Activated T-helper 1 cell treated with Interleukin-2 at 50 U/mL for 16 hours (primary cell): Measurements from ENCODE around the gene TBX18.

ENCODE experiments used
- DNase-seq: peaks from one replicate; pipeline ENCODE4 v3.0.0-alpha.2; 2020; ENCODE audit warnings: low read depth

TBX18 gene

GRCh38 chr6:84772428-84773132, 8.2 kb upstream of the TBX18 start:
- no peak for DNase-seq

DNA sequence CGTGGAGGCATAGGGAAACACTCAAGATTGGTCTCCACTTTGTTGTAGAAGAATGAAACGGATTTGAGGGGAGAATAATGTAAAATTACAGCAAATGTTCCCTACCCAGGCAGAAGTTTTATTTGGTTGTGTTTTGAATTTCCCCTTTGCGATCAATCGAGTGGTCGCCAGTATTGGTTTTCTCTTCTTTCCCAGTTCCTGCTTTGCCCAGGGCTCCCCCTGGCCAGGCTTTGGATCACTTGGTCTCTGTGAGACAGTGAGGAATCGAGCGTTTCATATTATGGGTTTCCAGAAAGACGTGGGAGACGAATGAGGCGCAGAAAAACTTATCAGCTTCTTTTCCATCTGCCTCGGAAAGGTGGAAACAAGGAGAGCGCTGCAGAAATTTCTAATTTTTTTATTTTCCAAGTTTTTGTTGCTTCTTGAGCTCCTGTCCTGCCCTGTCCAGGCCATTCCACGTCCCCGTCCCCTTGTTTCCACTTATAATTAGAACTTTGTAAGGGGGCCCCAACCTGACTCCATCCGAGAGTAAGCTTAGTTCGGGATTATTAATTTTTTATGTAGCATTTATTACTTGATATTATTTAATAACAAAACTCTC, 7.5 kb upstream of the TBX18 start:
- DNase-seq = no peak

DNA sequence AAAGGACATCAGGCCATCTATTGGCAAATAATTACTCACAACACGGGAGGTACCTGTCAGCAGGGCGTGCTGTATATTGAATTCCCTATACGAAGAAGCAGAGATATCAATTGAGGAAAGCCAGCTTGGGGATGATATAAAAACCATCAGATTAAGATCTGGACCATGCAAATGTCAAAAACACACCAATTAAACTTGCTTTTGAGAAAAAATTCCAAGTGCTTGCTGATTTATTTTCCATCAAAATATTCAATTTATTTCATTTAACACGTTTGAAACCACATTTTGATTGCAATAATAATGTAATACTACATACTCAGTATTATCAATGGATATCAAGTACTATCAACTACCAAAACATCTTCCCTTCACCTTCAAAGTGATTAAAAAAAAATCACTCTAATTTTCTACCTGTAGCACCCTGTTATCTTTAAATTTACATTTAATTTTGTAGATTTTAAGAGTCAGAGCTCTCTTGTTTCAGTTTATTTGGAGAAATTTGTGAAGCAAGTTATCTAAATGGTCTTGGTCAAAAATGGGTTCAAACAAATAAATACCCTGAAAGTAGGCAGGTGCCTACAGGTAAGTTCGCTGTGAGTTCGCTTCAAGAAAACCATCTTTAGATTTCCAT, 6.8 kb upstream of the TBX18 start:
- DNase-seq = no peak

GRCh38 chr6:84770521-84770920, 6.1 kb upstream of the TBX18 start:
- DNase-seq = no peak

- DNase-seq = no peak
These were observed 4.9 kb upstream of the TBX18 start for GRCh38 chr6:84769306-84769705.

- no peak for DNase-seq
These were observed 4.2 kb upstream of the TBX18 start for GRCh38 chr6:84768442-84769174.

- no peak for DNase-seq
These were observed 3.3 kb upstream of the TBX18 start for GRCh38 chr6:84767526-84768201.

GRCh38 chr6:84766799-84767525, 2.6 kb upstream of the TBX18 start:
- DNase-seq = no peak

- DNase-seq = no peak
These were observed 1.9 kb upstream of the TBX18 start for GRCh38 chr6:84766118-84766798.

- DNase-seq = no peak
These were observed 489 bp downstream of the TBX18 start for GRCh38 chr6:84763886-84764331.

GRCh38 chr6:84763003-84763885, 1.2 kb downstream of the TBX18 start:
- no peak for DNase-seq

DNA sequence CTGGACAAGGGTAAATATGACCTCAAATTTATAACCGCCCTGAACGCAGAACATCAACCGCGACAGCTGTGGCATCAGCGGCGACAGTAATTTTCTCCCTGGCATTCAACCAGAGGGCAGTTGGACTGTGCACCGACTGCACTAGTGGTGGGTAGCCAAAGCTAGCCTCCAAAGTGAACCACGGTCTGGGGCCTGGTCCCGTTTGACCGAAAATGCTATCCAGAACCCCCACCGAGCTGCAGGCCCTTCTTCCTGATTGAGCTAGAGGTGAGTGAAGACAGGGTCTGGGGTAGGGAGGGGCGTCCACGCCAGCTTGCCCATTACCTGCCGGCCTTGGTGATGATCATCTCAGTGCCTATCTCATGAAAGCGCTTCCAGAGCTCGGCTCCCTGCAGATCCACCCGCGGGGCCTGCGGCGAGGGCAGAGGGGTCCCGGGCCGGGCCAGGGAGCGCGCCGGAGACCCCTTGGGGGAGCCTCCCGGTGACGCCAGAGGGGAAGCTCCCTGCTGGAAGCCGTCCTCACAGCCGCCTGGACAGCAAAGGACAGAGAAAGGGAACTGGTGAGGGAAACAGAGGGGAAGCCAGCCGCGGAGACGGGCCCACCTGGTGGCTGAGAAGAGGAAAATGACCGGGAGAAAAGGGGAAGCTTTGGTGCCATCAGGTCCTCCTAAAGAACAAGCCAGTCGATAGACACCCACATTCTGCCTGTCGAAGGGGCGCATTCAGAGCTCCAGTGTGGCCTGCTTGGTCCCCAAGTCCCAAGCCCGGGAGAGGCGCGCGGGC, 2.0 kb downstream of the TBX18 start:
- no peak for DNase-seq

GRCh38 chr6:84758486-84758885, 5.9 kb downstream of the TBX18 start:
- no peak for DNase-seq

- DNase-seq = no peak
These were observed 7.5 kb downstream of the TBX18 start for GRCh38 chr6:84756877-84757276.

GRCh38 chr6:84756466-84756865, 7.9 kb downstream of the TBX18 start:
- no peak for DNase-seq

DNA sequence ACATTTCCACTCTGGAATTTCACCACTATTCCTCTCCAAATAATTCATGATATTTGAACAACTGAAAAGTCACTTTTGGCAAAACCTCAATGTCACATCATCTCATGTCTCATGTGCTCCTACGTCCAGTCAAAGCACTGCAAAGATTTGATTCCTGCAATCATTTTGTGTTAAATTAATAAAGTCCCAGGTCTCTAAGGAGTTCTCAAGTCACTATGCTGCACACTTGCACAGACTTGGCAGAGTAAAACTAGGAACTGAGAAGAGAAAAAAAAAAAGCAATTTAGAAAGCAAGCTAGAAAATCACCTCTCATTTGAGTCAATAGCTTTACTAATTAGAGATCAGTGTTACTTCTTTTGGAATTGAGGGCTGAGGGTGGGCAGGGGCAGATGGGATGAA, 11.2 kb downstream of the TBX18 start:
- DNase-seq = no peak

- DNase-seq = no peak
These were observed 12.1 kb downstream of the TBX18 start for GRCh38 chr6:84752118-84752850.

DNA sequence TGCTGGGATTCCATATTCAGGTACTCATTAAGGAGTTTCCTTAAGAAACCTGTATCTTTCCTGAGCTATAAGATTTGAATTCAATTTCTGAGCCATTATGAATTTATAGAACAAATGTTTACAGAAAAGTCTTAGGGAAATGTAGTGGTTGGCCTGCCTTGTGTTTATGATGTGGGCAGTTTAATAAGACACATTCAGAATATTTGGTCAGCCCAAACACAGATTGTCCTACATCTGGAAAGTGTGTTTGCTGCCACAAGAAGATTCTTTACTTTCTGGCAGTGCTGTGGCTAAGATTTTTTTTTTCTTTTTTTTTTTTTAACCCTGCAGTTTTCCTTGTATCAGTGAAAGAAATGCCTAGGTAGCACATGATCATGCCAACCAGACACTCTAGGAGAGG, 15.2 kb downstream of the TBX18 start:
- no peak for DNase-seq
